CD1c-positive myeloid dendritic cell (primary cell): ENCODE data around the gene AGGF1.
"Not testable (repeated sequence)": the region's sequence is repeated elsewhere in the genome, so short reads cannot be mapped to it uniquely, and the experiment has no call there.

ENCODE experiments used
- DNase-seq: peaks from one replicate; pipeline ENCODE4 v3.0.0-alpha.2; 2016; ENCODE audit errors: extremely low spot score

Gene AGGF1

DNA sequence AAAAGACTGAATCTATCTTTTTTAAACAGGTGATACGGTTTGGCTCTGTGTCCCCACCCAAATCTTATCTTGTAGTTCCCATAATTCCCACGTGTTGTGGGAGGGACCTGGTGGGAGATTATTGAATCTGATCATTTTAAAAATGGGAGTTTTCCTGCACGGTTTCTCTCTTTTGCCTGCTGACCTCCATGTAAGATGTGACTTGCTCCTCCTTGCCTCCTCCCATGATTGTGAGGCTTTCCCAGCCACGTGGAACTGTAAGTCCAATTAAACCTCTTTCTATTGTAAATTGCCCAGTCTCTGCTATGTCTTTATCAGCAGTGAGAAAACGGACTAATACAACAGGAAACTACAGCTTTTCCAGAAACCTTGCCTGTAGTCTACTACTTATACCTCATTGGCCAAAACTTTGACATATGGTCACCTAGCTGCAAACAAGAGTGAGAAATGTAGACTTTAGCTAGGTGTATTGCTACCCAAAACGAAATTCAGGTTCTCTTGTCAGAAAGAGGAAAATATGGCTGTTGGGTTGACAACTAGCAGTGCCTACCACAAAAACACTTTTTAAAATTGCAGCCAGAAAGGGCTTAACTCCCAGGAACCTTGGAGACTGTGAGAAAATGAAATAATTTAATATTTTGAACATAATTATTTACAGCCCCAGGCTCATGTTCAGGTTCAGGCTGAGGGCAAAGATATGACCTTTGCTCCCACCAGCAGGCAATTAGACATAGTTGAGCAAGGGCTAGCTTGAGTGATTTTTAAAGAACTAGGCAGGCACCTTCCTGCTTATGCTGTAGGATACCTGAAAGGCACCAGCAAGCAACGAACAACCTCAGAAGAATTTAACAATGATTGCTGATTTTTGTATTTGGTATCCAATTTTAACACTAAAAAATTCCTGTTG lies 7.4 kb upstream of the AGGF1 start:
- no peak for DNase-seq

DNA sequence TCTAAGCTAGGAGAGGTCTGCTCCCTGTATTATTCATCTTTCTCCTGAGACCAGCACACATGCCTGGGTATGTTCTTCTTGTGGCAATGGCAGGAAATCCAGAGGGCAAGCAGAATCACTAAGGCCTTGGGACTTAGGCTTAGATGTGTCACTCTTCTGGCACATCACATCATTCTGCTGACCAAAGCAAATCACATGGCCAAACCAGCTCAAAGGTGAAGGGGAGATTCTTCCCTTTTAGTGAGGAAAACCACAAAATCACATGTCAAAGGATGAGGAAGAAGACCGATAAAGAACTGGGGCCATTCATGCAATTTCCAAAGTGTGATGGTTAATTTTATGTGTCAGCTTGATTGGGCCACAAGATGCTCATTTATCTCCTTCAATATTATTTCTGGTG lies 5.7 kb upstream of the AGGF1 start:
- DNase-seq: peak; percentile 68

DNA sequence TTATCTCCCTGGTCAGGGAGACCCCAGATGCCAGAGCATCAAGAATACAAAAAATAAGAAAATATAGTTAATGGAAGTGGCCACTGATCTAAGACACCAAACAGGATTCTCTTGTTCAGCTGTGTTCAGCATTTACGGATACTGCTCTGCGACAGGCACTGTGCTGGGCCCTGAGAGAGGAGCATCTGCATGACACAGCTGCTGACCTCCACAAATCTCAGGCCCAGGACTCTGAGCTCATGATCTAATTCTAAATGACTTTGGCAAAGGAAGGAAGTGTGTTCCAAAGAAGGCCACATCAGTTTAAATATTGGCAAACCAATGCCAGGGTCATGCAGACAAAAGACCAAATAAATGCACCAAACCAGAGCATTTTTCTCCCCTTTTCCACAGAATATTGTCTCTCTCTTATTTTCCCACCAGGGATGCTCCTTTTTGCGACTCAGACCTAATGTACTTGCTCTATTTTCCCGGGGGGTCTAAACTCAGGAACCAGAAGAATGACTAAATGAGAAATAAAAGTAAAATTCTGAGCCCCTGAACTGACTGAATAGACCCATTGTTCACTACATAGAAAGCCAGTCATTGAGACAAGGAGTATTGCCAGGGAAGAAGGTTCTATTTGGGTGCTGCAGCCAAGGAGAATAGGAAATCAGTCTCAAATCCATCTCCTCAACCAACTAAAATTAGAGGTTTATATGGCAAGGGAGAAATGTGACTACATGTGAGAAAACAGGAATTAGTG lies 1.4 kb upstream of the AGGF1 start:
- no peak for DNase-seq

DNA sequence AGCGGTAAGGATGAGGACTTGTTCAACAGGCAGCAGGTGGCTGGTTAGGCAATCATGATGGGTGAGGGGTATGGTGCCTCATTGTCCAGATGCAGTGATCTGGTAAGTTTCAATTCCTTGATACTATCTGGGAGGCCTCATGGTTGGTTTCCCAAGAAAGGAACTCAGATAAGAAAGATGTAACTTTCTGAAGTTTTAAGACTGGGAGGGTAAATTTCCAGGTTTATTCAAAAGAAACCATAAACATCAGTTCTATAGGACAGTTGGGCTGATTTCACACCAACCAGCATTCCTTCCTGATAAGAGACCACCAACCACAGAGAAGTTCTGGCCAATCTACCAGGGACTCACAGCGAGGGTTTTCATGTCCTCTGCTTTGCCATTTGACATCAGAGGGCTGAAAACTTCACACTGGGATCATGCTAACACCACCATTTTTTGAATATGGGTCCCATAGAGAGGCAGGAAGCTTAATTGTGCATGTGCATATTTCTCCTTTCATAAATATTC lies 773 bp upstream of the AGGF1 start:
- peak; percentile 6 for DNase-seq

DNA sequence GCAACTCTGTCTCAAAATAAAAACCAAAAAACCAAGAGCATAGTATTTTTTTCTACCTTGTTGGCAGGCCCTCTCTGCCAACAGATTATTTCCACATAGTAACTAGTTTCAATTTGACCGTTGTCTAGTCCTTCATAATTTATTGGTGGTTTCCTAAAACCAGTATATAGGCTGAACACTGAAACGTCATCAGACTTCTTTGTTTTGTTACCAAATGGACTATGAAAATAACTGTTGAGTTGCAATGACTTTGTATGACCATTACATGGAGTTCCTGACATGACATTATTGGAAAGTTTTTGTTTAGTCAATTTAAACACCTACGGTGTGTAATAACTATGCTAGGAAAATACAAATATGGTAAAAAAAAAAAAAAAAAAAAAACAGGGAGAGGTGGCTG lies 1.7 kb downstream of the AGGF1 start:
- DNase-seq: peak; percentile 7

DNA sequence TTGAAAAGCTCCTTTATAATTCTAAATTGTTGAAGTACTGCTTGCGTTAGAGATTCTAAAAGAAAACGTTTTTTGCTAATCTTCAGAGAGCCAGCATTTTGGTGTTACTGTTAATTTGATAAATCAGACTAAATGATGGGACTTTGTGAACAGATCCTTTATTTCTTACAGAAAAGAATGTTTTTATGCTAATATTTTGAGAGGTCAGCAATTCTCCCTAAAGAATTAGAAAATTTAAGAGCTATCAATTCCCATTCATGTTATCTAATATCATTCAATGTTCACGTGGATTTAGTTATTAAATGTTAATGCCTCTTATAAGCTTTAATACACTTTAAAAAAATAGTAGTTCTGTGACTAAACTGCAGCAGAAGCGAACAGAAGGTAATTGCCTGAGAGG lies 2.4 kb downstream of the AGGF1 start:
- DNase-seq: no peak

DNA sequence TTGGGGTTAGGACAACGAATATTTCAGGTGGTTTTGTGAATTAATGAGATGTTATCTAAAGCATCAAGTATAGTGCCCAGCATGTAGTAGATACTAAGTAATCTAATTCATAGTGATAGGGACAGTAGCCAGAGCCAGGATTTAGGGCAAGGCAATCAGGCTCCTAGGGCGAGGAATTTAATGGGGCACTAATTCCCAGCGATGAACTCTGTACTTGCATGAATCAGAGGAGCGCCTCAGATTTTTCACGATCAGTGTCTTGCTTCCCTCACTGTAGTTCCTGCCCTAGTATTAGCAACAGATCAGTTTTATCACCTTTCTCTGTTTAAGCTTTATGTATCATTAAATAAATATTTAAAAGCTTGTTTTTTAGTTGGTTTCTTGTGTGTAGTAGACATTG lies 3.1 kb downstream of the AGGF1 start:
- no peak for DNase-seq

DNA sequence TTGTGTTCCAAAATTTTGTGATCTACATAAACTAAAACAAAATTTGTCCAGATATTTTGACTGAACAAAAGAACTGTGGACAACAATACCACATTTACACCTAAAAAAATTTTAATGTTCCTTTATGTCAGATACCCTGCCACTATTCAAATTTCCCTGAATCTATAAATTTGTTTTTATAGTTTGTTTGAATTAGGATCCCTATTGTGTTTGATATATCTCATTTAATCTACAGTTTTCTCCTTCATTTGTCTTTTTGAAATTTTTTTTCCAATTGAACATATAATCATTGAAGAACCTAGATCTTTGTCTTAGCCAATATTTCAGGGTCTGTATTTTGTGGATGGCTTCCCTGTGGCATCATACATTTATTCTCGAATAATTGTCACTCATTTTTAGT lies 5.7 kb downstream of the AGGF1 start:
- DNase-seq: no peak

DNA sequence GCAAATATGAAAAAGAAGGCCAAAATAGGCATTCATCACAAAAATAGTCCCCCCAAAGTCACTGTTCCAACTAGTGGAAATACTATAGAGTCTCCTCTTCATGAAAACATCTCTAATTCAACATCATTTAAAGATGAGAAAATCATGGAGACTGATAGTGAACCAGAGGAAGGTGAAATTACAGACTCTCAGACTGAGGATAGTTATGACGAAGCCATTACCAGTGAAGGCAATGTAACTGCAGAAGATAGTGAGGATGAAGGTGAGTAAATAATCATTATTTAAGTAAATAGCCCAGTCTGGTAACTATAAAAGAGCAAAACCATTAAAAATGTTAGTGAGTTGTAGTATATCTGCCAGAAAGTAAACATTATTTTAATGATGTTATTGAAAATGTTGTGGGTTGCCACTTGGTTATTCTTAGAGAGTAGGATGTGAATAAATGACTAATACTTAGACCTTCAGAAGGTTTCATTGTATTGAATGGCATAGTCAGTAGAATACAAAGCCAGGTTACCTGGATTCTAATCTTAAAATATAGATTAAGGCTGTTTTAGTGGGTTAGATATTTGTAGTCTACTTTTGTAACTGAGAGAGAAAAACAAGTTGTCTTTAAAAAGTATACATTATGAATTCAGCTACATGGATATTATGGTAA lies 16.3 kb downstream of the AGGF1 start:
- DNase-seq: no peak

DNA sequence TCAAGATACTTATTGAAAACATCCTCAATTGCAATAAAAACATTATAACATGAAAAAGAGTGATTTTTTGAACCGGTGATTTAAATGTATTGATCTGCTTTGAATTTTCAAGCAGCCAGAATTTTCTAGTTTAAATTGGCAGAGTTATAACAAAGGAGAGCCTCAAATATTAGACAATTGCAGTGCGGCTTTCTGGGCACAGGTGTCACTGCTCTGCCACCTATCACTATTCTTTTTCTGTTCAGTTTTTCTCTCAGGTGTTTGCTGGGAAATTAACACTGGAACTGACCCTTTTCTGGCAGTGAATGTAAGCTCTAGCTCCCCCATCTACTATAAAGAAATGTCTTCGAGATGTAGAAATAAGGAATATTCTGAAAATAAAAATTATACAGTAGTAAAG lies 33.8 kb downstream of the AGGF1 start:
- no peak for DNase-seq

DNA sequence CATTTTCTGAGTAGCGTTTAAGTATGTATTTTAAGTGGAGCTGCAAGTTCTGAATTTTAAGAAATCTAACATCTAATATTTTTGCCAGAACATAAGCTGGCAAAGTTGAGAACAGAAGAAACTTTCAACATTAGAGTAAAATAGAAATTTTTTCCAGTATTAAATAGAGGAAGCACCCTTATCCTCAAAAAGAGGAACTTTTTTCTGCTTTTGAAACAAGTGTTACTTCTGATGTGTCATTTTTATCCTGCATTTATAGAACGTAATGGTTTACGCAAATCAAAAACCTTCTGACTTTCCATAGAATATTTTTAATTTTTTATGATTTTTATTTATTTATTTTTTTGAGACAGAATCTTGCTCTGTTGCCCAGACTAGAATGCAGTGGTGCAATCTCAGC lies 35.1 kb downstream of the AGGF1 start:
- peak; percentile 75 for DNase-seq

DNA sequence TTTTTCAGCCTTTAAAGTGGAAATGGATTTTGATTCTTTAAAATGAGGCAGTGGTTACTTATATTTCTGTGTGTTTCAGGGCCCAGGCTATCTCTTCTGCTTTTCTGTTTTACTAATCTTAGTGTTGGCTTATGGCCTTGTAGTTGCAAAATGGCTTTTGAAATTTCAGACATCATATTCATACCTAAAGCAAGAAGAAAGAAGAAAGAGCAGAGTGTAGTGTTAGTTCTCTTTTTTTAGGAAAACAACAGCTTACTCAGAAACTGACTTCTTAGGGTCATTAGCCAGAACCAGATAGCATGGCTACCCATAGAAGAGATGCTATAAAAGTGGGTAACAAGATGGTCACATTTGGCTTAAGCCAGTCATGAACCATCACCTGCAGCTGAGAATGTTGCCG lies 36.0 kb downstream of the AGGF1 start:
- peak; percentile 68 for DNase-seq

DNA sequence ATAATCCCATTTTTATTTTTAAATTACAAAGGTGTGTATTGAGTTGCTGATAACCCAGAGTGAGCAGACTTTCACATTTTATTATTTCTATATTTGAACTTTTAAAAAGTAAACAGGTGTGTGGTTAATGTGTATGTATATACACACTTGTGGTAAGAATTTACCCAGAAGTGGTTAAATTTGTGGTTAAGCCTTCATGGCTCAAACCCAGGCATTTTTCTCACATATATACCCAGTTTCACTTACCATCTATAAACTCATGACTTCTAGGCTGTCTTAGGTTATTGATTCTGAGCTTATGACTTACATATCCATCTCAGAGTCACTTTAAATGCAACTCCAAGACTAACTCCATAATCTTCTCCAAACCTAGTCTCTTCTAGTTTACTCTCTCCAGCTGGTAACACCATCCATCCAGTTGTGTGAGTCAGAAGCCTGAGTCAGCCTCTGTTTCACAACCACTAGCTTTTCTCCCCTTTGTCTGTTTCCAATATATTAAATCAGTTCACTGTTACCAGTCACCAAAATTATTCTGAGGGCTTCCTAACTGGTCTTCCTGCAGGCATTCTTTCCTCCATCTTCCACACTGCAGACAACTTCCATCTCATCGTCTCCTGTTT lies 36.7 kb downstream of the AGGF1 start:
- no peak for DNase-seq

DNA sequence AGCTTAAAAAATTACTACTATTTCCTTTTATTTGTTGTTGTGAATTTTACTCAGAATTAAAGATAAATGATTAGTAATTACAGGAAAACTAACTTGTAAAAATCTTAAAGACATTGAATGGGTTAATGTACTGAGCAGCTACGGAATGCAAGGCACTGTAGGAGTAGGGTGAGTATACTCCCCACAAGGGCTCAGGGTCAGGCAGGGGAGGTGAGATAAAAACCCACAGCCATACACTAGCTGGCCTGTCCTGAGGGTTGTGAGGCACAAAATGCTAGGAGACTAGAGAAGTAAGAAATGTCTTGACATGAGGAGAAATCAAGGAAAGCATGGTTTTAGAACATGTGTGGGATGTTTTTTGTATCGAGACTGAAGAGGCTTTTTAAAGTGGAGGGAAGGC lies 43.5 kb downstream of the AGGF1 start:
- DNase-seq: no peak

DNA sequence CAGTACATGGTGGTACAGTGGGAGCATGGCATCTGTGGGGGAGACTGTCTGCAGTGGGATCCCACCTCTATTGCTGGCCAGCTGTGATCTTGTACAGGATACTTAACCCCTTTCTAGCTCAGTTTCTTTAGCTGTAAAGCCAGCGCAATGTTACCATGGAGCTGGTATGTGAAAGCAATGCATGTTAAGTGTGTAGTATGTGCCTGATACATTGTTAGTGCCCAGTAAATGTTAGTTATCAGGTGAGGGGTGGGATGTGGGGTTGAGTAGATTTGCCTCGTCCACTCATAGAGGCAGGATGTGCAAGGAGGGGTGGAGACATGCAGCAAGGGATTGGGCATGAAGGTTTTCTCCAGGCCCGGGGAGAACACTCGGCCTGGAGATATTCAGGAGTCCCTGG lies 44.5 kb downstream of the AGGF1 start:
- DNase-seq: no peak

DNA sequence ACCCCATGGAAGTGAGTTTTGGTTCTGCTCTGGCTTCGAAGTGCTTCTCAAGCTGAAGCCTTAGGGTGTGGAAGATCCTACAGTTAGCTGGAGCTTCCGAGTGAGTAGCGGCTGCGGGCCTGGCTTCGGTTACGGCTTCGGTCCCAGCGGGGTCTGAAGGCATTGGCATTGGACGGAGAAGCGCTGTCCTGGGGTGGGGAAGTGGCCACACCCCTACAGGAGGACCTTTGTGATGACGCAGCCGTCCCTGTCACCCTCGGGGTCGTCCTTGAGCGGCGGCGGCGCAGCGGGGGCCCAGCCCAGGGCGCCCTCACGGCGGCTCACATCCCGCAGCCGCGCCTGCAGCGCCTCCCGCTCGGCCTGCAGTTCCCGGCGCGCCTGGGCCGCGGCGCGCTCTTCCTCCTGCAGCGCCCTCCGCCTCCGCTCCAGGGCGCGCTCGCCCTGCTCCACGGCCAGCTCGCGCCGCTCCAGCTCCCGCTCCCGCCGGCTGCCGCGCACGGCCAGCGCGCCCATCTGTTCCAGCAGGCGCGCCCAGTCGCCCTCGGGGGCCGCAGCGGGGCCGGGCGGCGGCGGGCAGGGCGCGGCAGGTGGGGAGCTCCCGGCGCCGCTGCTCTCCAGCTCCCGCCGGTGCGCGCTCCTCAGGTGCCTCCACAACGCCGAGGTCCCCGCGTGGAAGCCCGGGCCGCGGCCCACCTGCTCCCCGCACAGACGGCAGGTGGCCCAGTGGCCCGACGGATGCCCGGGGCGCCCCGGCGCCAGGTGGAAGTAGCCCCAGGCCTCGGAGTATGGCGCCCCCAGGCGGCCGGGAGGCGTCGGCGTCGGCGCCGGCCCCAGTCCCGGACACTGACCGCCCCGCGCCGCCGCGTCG lies 47.0 kb downstream of the AGGF1 start:
- DNase-seq: peak; percentile 80

DNA sequence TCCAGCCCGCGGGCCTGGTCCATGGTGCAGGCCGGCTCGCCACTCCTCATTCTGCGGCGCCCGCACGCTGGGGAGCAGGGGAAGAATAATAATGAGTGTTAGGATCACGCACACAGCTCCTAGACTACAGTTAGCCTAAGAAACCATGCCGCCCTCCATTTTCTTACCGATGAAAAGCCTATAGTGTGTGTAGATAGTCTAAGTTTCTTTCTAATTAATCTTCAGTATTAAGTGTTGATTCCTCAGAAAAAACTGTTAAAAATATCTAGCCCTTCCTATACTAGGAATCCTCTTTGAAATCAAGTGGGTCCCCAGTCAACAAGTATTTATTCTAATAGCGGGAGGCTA lies 47.6 kb downstream of the AGGF1 start:
- DNase-seq: no peak

DNA sequence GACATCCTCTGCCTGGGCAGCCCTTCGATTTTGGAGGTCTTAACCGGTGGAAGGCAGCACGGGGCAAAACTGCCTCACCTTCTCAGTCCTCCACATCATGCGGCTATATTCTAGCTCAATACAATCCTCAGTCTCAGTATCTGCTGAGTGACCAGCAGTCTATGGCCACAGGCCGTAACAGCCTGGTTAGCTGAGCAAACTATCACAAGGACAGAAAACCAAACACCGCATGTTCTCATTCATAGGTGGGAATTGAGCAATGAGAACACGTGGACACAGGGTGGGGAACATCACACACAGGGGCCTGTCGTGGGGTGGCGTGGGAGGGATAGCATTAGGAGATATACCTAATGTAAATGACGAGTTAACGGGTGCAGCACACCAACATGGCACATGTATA lies 50.3 kb downstream of the AGGF1 start:
- DNase-seq: not testable (repeated sequence)

DNA sequence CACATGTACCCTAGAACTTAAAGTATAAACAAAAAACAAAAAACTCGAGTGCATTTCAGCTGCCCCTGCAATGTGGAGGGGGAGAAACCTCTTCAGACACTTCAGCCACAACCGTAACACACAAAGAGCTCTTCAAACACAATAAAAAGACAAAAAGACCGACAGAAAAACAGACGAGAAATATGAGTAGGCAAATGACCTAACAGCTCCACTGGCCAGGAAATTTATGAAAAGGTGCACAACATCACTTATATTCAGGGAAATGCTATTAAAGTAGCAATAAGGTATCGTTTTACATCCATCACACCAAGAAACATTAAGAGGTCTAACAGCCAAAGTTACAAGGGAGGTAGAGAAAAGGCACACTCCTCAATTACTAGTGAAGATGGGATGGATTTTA lies 50.7 kb downstream of the AGGF1 start:
- no peak for DNase-seq

DNA sequence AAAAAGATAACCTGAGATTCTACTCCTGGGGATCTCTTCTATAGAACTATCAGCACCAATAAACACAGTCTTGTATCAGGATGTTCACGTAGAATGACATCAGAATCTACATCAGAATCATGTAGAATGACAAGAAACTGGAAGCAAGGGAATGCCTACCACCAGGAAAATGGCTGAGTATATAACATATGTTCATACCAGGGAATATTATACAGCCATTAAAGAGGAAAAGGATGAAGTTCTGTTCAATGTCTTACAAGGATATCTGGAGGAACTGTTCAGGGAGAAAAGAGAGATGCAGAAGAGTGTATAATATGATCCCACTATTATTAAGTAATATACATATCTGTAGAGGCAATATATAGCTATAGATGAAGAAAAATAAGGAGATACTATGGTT lies 52.1 kb downstream of the AGGF1 start:
- no peak for DNase-seq

DNA sequence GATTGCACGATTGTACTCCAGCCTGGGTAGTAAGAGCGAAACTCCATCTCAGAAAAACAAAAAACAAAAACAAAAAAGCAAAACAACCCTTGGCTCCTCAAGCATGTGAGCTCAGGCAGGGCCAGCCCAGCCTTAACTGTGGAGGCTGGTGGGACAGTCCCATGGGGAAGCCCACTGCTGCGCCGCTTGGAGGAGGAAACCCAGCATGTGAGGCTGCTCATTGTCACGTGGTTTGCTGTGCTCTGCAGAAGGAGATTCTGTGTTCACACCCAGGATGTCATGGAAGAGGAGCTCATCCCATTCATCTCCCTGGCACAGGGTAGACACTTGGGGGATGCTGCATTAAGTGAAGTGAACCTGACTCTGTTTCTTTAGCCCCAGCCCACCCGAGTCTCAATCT lies 52.9 kb downstream of the AGGF1 start:
- no peak for DNase-seq
